Activated T-cell treated with anti-CD3 and anti-CD28 coated beads, Interleukin-2, amount 50 U/mL, for 72 hours (primary cell): ENCODE results near the gene CNTNAP2. TPM values are rescaled to one million over a fixed set of nuclear protein-coding genes. Genes with fewer than 3 reads are reported as not detected.

Experiments used
- ATAC-seq, 2 donors: fragments of 150-1000 bp; cut with Tn5 transposase; replicated peaks in 1 of 2; 2 replicates each; pipeline ENCODE4 v1.10.0; 2021; ENCODE audit warnings: moderate library complexity in 2 of 2, mild to moderate bottlenecking in 1 of 2
- DNase-seq, 2 donors: peaks; one replicate each; pipeline ENCODE4 v3.0.0; 2021 to 2022; ENCODE audit warnings: mixed read lengths in 1 of 2
- H3K27ac Mint-ChIP-seq: one replicate; pipeline ENCODE4 v1.8.0; 2022; ENCODE audit warnings: mild to moderate bottlenecking, moderate library complexity, mixed read lengths
- H3K27me3 Mint-ChIP-seq: one replicate; pipeline ENCODE4 v1.8.0; 2022; ENCODE audit warnings: low read depth, mixed read lengths
- H3K36me3 Mint-ChIP-seq, 2 donors: one replicate each; pipeline ENCODE4 v1.8.0; 2022; ENCODE audit warnings: mixed read lengths in 2 of 2, mild to moderate bottlenecking in 1 of 2; ENCODE audit not compliant: insufficient read depth in 2 of 2
- H3K4me1 Mint-ChIP-seq: one replicate; pipeline ENCODE4 v1.8.0; 2022; ENCODE audit warnings: low read depth, mixed read lengths
- H3K4me3 Mint-ChIP-seq, 2 donors: one replicate each; pipeline ENCODE4 v1.8.0; 2022; ENCODE audit warnings: mild to moderate bottlenecking in 2 of 2, mixed read lengths in 2 of 2, moderate library complexity in 2 of 2
- H3K9me3 Mint-ChIP-seq, 2 donors: one replicate each; pipeline ENCODE4 v1.8.0; 2022; ENCODE audit warnings: mixed read lengths in 2 of 2
- total RNA-seq, 2 donors: library from RNA; stranded (reverse); gene quantifications; one replicate each; pipeline ENCODE4 v1.2.3, GENCODE V29; 2022

CNTNAP2 gene
- total RNA-seq, 2 donors from 2014 or later = not detected

DNA sequence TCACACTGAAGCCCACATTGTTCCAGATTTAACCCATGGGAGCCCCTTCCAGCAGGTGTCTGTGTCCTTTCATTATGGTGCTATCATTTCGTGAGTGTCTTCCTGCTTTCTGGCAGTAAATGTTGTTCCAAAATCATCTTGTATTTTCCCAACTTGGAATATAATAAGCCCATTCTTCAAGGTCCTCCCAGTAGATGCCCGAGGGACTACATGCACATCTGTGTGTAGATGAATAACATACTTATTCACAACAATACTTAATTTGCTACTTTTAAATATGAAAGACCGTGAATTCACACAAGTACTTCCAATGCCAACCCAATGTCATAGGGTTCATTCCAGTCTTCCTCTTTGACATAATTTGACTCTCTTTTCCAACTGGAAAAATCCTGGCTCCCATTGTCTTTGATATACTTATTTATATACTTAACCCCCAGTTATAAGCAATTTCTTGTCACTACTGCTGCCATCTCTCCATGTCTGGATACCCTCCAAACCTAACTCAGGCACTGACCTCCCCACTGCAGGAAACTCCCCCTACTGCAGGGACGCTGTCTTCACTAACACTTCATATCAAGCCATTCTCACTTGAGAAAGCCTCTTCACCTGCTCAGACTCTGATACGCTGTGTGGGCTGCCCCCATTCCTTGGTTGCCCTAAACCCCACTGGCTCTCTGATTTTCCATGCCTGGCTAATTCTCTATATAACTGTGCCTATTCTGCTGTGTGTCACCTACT is 1119.2 kb downstream of the CNTNAP2 start:
- no peaks in the 10 kb centered on the region for H3K4me1 Mint-ChIP-seq
- peaks cover 6 to 7% of the 10 kb centered on the region in 2 donors for H3K9me3 Mint-ChIP-seq
- no peak overlapping the region for H3K27ac Mint-ChIP-seq
- no peak for ATAC-seq
- no peak overlapping the region for H3K4me3 Mint-ChIP-seq
- no peaks in the 10 kb centered on the region for H3K36me3 Mint-ChIP-seq
- no peaks in the 10 kb centered on the region for H3K27me3 Mint-ChIP-seq
- DNase-seq = no peak

DNA sequence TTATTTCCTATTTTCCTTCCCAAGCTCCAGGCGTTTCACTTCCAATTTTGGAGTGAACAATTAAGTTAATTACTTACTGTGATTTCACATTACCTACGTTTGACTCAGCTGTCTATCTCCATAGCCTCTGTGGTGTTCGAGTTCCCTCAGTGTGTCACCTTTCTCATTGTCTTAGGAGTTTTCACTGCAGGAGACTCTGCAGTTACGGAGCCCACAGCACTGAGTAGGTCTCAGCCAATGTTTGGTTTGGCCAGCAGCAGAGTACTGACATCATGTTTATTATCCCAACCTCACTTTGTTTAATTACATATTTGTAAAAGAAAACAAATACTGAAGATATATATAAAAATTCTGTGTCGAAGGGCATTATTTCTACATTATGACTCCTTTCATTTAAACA is 1123.9 kb downstream of the CNTNAP2 start:
- H3K36me3 Mint-ChIP-seq = no peaks in the 10 kb centered on the region
- ATAC-seq = no peak
- no peak for DNase-seq
- peaks cover 5% of the 10 kb centered on the region in 2 donors for H3K9me3 Mint-ChIP-seq
- no peak overlapping the region for H3K27ac Mint-ChIP-seq
- H3K27me3 Mint-ChIP-seq = no peaks in the 10 kb centered on the region
- no peak overlapping the region for H3K4me3 Mint-ChIP-seq
- H3K4me1 Mint-ChIP-seq = no peaks in the 10 kb centered on the region

DNA sequence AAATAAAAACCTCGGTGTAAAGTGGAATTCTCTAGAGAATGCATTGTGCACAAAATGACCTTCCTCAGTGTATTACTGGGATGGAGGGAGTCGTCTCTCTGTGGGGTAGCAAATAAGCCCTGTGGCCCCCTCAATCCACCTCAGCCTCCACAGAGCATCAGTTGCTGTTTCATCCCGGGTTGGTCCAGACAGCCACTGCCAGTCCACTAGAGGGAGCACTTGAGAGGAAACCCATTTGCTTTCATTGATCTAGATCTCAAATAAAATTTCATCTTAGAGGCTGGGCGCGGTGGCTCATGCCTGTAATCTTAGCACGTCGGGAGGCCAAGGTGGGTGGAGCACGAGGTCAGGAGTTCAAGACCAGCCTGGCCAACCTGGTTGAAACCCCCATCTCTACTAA is 1128.7 kb downstream of the CNTNAP2 start:
- no peak for ATAC-seq
- no peaks in the 10 kb centered on the region for H3K36me3 Mint-ChIP-seq
- peaks cover 0 to 4% of the 10 kb centered on the region in 2 donors for H3K9me3 Mint-ChIP-seq
- H3K27me3 Mint-ChIP-seq = no peaks in the 10 kb centered on the region
- no peak overlapping the region for H3K4me3 Mint-ChIP-seq
- peak; percentile 3 to 12 for DNase-seq
- no peaks in the 10 kb centered on the region for H3K4me1 Mint-ChIP-seq
- H3K27ac Mint-ChIP-seq = no peak overlapping the region

DNA sequence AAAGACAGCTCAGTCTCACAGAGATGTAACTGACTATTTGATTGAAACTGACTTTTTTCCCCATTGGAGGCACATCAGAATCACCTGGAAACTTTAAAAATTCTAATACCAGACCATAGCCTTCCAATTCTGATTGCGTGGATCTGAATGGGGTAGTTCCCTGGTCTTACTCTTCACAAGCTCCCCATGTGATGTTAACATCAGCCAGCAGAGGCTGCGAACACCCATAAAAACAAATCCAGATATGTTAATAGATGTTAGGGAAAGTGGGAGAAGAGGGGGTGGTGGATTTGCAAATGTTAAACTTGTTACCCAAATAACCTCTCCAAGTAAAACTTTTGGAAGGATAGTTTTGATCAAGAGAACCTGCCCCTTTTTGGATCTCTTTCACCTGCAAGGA is 1133.4 kb downstream of the CNTNAP2 start:
- Mint-ChIP-seq H3K9me3 (no peaks in the 10 kb centered on the region), H3K4me3 (no peak overlapping the region), H3K27ac (no peak overlapping the region), H3K4me1 (no peaks in the 10 kb centered on the region), H3K27me3 (no peaks in the 10 kb centered on the region), H3K36me3 (no peaks in the 10 kb centered on the region)
- ATAC-seq = no peak
- DNase-seq = no peak

DNA sequence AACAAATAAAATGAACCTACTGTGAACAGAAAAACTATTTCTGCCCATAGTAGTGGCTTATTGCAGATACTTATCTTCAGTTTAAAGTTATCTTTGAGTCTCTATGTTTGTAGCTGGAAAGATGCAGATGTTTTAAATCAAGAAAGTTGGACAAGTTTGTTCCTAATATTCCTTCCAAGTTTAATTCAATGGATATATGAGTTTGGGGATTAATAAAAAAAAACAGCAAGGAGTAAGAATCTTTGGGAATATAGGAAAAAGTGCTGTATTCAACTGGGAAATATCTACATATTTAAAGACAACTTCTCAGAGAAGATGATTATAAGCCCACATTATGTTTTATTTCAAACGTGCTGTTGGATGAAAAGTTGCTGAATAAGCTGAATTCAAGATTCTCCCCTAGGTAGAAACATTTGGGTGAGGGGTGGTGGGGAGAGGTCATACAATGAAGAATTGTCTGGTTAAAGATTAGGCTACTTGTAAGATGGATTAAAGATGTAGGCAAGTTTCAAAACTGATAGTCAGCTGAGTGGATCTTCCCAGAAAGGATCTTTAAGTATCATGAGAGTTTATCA is 1135.2 kb downstream of the CNTNAP2 start:
- Mint-ChIP-seq H3K4me3 (no peak overlapping the region), H3K9me3 (peaks cover 0 to 1% of the 10 kb centered on the region in 2 donors), H3K4me1 (no peaks in the 10 kb centered on the region), H3K27ac (no peak overlapping the region), H3K36me3 (no peaks in the 10 kb centered on the region), H3K27me3 (no peaks in the 10 kb centered on the region)
- DNase-seq (no peak), ATAC-seq (no peak)

DNA sequence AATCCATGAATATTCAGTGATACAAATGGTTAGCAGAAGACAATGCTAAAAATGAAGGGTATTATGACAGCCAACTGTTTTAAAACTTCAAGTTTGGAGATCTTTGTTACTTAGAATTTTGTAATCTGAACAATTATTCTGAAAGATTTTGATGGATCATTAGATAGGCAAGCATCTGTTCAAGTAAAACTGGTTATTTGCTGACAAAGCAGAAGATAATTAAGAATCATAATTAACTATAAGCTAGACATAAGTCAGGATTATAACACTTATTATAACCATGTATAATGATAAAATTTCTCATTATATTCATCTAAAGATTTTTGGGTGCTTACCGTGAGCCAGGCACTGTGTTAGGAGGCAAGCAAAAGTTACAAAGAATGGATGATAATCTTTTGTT is 1145.1 kb downstream of the CNTNAP2 start:
- H3K9me3 Mint-ChIP-seq = peaks cover 2 to 8% of the 10 kb centered on the region in 2 donors
- ATAC-seq (no peak), DNase-seq (no peak)
- no peak overlapping the region for H3K4me3 Mint-ChIP-seq
- H3K4me1 Mint-ChIP-seq = no peaks in the 10 kb centered on the region
- H3K27ac Mint-ChIP-seq = no peak overlapping the region
- H3K27me3 Mint-ChIP-seq = no peaks in the 10 kb centered on the region
- no peaks in the 10 kb centered on the region for H3K36me3 Mint-ChIP-seq

DNA sequence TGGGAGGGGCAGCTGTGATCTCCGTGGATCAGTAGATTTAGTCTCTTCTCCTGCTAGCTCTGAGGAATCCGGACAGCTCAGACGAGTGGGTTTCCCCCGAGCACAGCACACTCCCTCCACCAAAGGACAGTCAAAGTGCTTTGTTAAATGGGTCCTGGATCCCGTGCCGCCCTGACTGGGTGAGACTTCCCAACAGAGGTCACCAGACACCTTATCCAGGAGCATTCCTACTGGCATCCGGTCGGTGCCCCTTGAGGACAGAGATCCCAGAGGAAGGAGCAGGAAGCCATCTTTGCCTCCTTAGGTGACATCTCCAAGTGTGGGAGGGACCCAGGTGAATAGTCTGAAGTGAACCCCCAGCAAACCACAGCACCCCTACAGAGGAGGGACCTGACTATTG is 1148.9 kb downstream of the CNTNAP2 start:
- Mint-ChIP-seq H3K27me3 (no peaks in the 10 kb centered on the region), H3K9me3 (peaks cover 0 to 8% of the 10 kb centered on the region in 2 donors), H3K36me3 (no peaks in the 10 kb centered on the region), H3K4me1 (no peaks in the 10 kb centered on the region), H3K27ac (no peak overlapping the region), H3K4me3 (no peak overlapping the region)
- no peak for ATAC-seq
- no peak for DNase-seq

DNA sequence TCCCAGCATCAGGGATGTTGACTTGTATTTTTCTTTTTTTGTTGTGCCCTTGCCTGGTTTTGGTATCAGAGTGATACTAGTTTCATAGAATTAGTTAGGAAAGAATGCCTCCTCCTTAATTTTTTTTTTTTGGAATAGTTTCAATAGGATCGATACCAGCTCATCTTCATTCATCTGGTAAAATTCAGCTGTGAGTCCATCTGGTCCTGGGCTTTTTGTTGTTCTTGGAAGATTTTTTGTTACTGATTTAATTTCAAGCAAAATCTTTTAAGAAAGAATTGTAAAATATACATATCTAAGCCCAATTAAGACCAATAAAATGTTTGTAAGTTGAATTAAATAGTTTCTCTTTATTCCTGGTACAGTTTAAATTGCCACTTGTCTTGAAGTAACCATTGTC is 1159.5 kb downstream of the CNTNAP2 start:
- H3K4me1 Mint-ChIP-seq = no peaks in the 10 kb centered on the region
- peaks cover 6 to 12% of the 10 kb centered on the region in 2 donors for H3K9me3 Mint-ChIP-seq
- no peak for DNase-seq
- no peaks in the 10 kb centered on the region for H3K27me3 Mint-ChIP-seq
- H3K4me3 Mint-ChIP-seq = no peak overlapping the region
- no peaks in the 10 kb centered on the region for H3K36me3 Mint-ChIP-seq
- ATAC-seq = no peak
- no peak overlapping the region for H3K27ac Mint-ChIP-seq

DNA sequence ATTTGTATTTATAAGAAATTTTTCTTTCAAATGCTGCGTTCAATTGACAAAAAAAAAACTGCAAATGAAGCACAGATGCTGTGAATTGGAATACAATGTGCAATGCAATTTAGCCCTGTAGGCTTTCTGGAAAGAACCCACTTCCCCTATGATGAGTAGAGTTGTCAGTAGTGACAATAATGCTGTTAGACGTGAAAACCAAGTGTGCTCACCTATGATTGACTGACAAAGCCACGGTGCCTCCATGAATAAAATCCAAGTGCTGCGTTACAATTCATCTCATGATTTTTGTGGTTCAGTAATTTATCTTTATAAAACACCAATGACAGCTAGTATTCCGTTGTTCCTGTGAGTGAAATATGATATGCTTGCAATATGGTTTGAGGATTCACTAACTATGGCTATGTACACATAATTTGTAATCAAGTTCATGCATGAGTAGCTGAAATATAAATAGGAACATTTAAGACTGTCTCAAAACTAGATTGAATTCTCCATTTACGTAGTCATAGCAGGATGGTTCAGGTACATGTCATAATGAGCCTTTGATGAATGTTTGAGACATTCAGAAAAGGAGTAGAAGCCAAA is 1160.3 kb downstream of the CNTNAP2 start:
- no peaks in the 10 kb centered on the region for H3K36me3 Mint-ChIP-seq
- no peak for DNase-seq
- no peaks in the 10 kb centered on the region for H3K4me1 Mint-ChIP-seq
- H3K27me3 Mint-ChIP-seq = no peaks in the 10 kb centered on the region
- H3K9me3 Mint-ChIP-seq = peaks cover 6 to 10% of the 10 kb centered on the region in 2 donors
- no peak for ATAC-seq
- H3K27ac Mint-ChIP-seq = no peak overlapping the region
- H3K4me3 Mint-ChIP-seq = no peak overlapping the region

DNA sequence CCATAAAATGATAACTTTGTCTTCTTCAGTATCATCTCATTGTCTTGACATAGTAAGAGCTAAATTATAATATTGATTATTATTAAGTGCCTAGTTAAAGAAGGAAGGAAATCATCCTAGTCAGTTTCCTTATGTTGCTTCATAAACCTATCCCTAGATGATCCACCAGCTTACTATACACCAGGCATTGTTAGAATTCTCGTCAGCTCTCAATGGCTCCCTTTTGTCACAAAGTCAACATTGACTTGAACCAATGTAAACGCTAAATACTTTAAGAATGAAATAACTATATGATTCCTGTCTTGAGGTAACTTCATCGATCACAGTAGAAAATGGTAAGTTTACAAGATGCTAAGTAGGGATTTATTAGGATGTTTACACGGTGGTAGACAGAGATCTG is 1162.9 kb downstream of the CNTNAP2 start:
- Mint-ChIP-seq H3K4me3 (no peak overlapping the region), H3K27ac (no peak overlapping the region), H3K9me3 (peaks cover 7 to 10% of the 10 kb centered on the region in 2 donors), H3K36me3 (no peaks in the 10 kb centered on the region), H3K4me1 (no peaks in the 10 kb centered on the region), H3K27me3 (no peaks in the 10 kb centered on the region)
- DNase-seq (no peak), ATAC-seq (no peak)

DNA sequence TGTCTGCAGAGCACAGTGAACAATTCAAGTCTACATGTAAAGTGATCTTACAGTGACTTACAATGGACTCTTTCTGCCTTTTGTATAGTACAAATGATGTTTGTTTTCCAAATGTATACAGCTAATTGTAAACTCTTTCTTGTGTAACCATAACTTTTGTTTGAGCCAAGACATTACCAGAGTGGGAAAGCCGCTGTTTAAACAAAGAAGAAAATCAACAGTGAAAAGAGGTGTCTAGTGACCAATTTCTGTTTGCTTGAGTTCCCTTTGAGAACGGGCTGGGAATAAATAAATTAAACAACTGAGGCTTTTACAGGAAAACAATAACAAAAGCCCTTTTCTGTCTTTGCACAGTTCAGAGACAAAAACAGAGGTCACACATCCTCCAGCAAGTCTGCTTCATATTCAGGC is 1163.4 kb downstream of the CNTNAP2 start:
- Mint-ChIP-seq H3K36me3 (no peaks in the 10 kb centered on the region), H3K4me3 (no peak overlapping the region), H3K27me3 (no peaks in the 10 kb centered on the region), H3K4me1 (no peaks in the 10 kb centered on the region), H3K9me3 (peaks cover 7 to 10% of the 10 kb centered on the region in 2 donors), H3K27ac (no peak overlapping the region)
- ATAC-seq (no peak), DNase-seq (no peak)

DNA sequence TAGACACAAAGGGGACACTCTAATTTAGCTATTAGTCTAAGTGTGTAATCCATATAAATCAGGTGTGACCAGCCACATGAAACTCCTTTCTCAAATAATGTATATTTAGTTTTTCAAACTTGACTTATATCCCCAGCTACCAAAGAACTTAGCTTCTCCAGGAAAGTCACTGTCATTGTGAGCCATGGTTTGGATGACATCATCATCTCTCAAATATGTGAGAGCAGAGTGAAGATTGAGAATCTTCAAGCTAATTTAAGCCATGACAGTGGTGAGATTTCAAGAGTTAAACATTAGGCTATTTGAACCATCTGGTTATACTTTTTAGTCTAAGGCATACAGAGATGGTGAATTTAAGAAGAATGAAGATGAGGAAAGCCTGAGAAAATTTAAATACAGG is 1165.6 kb downstream of the CNTNAP2 start:
- Mint-ChIP-seq H3K4me1 (no peaks in the 10 kb centered on the region), H3K27me3 (no peaks in the 10 kb centered on the region), H3K4me3 (no peak overlapping the region), H3K36me3 (no peaks in the 10 kb centered on the region), H3K27ac (no peak overlapping the region), H3K9me3 (peaks cover 3 to 8% of the 10 kb centered on the region in 2 donors)
- no peak for DNase-seq
- ATAC-seq = no peak

DNA sequence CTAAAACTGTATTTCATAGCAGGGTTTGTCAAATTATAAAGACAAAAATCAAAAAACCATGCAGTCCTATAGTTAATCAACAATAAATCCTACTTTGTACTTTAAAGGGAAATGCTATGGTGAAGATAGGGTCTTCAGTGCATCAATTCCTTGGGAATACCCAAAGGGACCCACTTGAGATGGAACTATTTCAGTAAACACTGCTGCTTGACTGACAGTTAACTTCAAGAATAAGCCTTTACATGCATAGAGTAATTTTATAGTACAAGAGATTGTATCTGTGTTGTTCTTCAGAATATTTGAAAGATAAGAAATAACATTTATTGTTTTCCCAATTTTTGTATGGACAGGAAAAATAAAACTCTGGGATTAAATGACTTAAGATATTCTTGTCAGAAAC is 1179.6 kb downstream of the CNTNAP2 start:
- H3K4me1 Mint-ChIP-seq = no peaks in the 10 kb centered on the region
- DNase-seq = no peak
- no peaks in the 10 kb centered on the region for H3K27me3 Mint-ChIP-seq
- no peak overlapping the region for H3K27ac Mint-ChIP-seq
- H3K9me3 Mint-ChIP-seq = no peaks in the 10 kb centered on the region
- no peak for ATAC-seq
- no peaks in the 10 kb centered on the region for H3K36me3 Mint-ChIP-seq
- no peak overlapping the region for H3K4me3 Mint-ChIP-seq
